Panc1 (cell line): ENCODE results near the gene ZNF30. TPM values are rescaled to one million over a fixed set of nuclear protein-coding genes. Genes with fewer than 3 reads are reported as not detected.
A peak's percentile ranks its signal among the peaks of the same experiment; 100 is the strongest.

Source experiments
- ATAC-seq: fragments of 200-7000 bp; cut with Tn5 transposase; 2 replicates; pipeline ENCODE4 v1.9.1; 2020; ENCODE audit warnings: mild to moderate bottlenecking, moderate library complexity
- Bru-seq: library from RNA; stranded (reverse); fragments of 400-500 nt; gene quantifications from one replicate; lab custom pipeline; 2021; lab: Mats Ljungman, UMichigan
- BruChase-seq, 2 experiments: library from RNA; stranded (reverse); fragments of 400-500 nt; gene quantifications; one replicate each; lab custom pipeline; 2021; lab: Mats Ljungman, UMichigan
- BruUV-seq: library from RNA; stranded (reverse); fragments of 400-500 nt; replicated peaks from 2 replicates; lab custom pipeline; 2021; lab: Mats Ljungman, UMichigan
- CTCF ChIA-PET: fragments of 300-600 bp; sonication (Branson Sonifier 250); formaldehyde crosslinking; loops from one replicate; lab custom pipeline; 2022; ENCODE audit warnings: antibody characterized with exemption; lab: Charles Lee
- POLR2A ChIA-PET: fragments of 300-600 bp; sonication (Branson Sonifier 250); formaldehyde crosslinking; loops from one replicate; lab custom pipeline; 2022; ENCODE audit warnings: antibody characterized with exemption; lab: Charles Lee
- DNase-seq: peaks from one replicate; pipeline ENCODE4 v3.0.0-alpha.2; 2010; ENCODE audit warnings: low read depth, low spot score
- H3K27ac ChIP-seq: 2 replicates; pipeline ENCODE4 v1.5.1; 2011; ENCODE audit warnings: mild to moderate bottlenecking, low read length, inconsistent platforms
- H3K27me3 ChIP-seq: fragments of 200-500 bp; sonication (Bioruptor generic); 2 replicates; pipeline ENCODE4 v1.6.0; 2014; ENCODE audit warnings: low read length, inconsistent platforms; ENCODE audit not compliant: control insufficient read depth, insufficient read depth
- H3K36me3 ChIP-seq: fragments of 200-500 bp; sonication (Bioruptor generic); 2 replicates; pipeline ENCODE4 v1.5.1; 2014; ENCODE audit warnings: inconsistent platforms, mild to moderate bottlenecking, low read length, moderate library complexity; ENCODE audit not compliant: control insufficient read depth, insufficient read depth
- H3K4me1 ChIP-seq: 2 replicates; pipeline ENCODE4 v1.5.1; 2011; ENCODE audit warnings: inconsistent platforms, mild to moderate bottlenecking, low read length, moderate library complexity; ENCODE audit not compliant: control insufficient read depth, insufficient read depth
- H3K4me3 ChIP-seq, 2 experiments: 2 replicates each; pipeline ENCODE4 v1.5.1; 2011 to 2012; ENCODE audit warnings: low read depth in 2 of 2, low read length in 2 of 2, mild to moderate bottlenecking in 2 of 2, inconsistent platforms in 1 of 2, moderate library complexity in 1 of 2
- H3K9me3 ChIP-seq: fragments of 200-500 bp; sonication (Bioruptor generic); 2 replicates; pipeline ENCODE4 v1.5.1; 2014; ENCODE audit warnings: low read depth, mild to moderate bottlenecking, inconsistent platforms, low read length, moderate library complexity; ENCODE audit not compliant: control insufficient read depth, insufficient read depth
- POLR2AphosphoS5 ChIP-seq: IDR thresholded peaks from 2 replicates; pipeline ENCODE4 v1.6.1; 2012; ENCODE audit warnings: mild to moderate bottlenecking, low read depth, low read length, moderate library complexity
- SIN3A ChIP-seq: IDR thresholded peaks from 2 replicates; pipeline ENCODE4 v1.6.1; 2012; ENCODE audit warnings: low read depth, mild to moderate bottlenecking, low read length, moderate library complexity, borderline replicate concordance; ENCODE audit not compliant: insufficient read depth
- TCF7L2 ChIP-seq: IDR thresholded peaks from 2 replicates; pipeline ENCODE4 v1.6.1; 2011; ENCODE audit warnings: mild to moderate bottlenecking, low read depth, low read length, inconsistent platforms
- in situ Hi-C: cut with HindIII; loops from 2 replicates; pipeline ENCODE4 v1.10.0; 2016; ENCODE audit warnings: low sequenced_read_pairs, low pct_unique_long_range_greater_than_20kb
- intact Hi-C: fragments of 100-400 bp; cut with micrococcal nuclease; formaldehyde crosslinking; loops from one replicate; pipeline ENCODE4 v1.10.0; 2022; ENCODE audit not compliant: unreplicated experiment
- long read RNA-seq: library from polyadenylated mRNA; unstranded; transcript quantifications from one replicate; pipeline ENCODE4 v2.0.0, GENCODE V29; 2021; ENCODE audit not compliant: unreplicated experiment
- polyA plus RNA-seq: library from polyadenylated mRNA; unstranded; fragments of >200 nt; gene quantifications from one replicate; pipeline ENCODE4 v1.2.1, GENCODE V29; 2012; ENCODE audit warnings: missing spikeins; ENCODE audit not compliant: insufficient read length
- total RNA-seq: library from RNA; stranded (reverse); gene quantifications from one replicate; pipeline ENCODE4 v1.2.1, GENCODE V29; 2021; ENCODE audit not compliant: unreplicated experiment
- TF ChIP-seq, protein P1 (sequence below), 2 experiments: IDR thresholded peaks; 2 replicates each; pipeline ENCODE4 v1.6.1; 2011 to 2012; ENCODE audit warnings: low read depth in 2 of 2, control low read depth in 1 of 2, low read length in 1 of 2, mild to moderate bottlenecking in 1 of 2, moderate library complexity in 1 of 2; ENCODE audit not compliant: insufficient read depth in 1 of 2
- TF ChIP-seq, protein P2 (sequence below): fragments of 450-650 bp; IDR thresholded peaks from 2 replicates; pipeline ENCODE4 v1.5.1; 2017; ENCODE audit warnings: mild to moderate bottlenecking

ZNF30 gene
- total RNA-seq (5.3 TPM), Bru-seq, nascent RNA (percentile 50 among the genes with signal in this experiment), BruChase-seq, experiment 1, labeled RNA remaining after a 2-hour chase (percentile 57 among the genes with signal in this experiment), BruChase-seq, experiment 2, labeled RNA remaining after a 6-hour chase (percentile 51 among the genes with signal in this experiment)
- 3.5 TPM for polyA plus RNA-seq
- long read RNA-seq, transcript ZNF30-204 (5 exons, 2,280 nt), result major isoform, 5 of 15 reads
- long read RNA-seq, partial matches to known transcripts, result 1 of 15 reads
- long read RNA-seq, other reads (novel, unspliced or antisense), result 6 of 15 reads

DNA sequence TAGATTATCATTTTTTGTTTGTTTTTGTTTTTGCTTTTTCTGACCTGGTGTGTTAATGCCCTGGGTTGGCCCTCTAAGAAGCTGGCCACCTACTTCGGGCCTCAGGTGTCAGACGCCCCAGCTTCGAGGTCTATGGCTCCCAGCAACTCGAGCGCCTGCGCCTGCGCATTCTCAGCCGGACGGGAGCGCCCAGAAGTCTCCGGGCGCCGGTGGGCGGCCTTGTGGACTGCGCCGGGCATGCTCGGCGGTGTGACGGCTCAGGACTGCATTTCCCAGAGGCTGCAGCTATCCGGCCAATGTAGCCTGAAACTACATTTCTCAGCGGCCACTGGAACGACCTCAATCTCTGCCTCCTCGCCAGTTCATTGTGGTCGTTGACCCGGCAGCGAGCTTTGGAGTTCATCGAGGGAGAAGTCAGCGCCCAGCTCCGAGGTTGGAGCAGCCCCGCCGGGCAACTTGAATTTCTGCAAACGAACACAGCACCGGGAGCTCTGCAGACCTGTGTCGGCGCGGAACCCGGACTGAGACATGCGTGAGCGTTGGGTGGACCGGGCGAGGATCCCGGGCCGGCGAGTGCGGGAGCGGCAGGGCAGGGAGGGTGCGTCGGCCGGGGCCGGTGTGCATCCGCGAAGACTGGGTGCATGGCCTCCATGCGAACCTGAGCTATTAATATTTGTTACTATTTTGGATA lies at the start of gene ZNF30:
Gene ZNF30, plus strand, starts transcription at position 219 of the 691 bp plus-strand sequence. CDS start 3,045 bp downstream, outside the sequence.
- H3K27me3 ChIP-seq, result peaks cover 8% of the 10 kb centered on the region; the same call in 1 of the 2 replicates
- peak; percentile 43 for DNase-seq
- ATAC-seq, result peak; percentile 100
- BruUV-seq, result no TSS peak
- in situ Hi-C loops (no loop called here), intact Hi-C loops (no loop called here)
- H3K9me3 ChIP-seq, result no peaks in the 10 kb centered on the region
- H3K27ac ChIP-seq, result peak within 1 kb of the TSS; percentile 88
- ChIA-PET POLR2A (interaction anchor here (0.6 to 1.2 kb wide), 3 partner anchors 16 to 440 kb away, joined by 3 to 7 read pairs (median 3); no protein-coding TSS in a partner anchor), CTCF (interaction anchor here (0.6 to 0.7 kb wide), 2 partner anchors 88 to 488 kb away, joined by 3 read pairs; no protein-coding TSS in a partner anchor)
- H3K4me1 ChIP-seq, result 0 out of 2 replicates have a peak, but pooled peaks cover 5% of the 10 kb centered on the region
- H3K4me3 ChIP-seq, result peak within 1 kb of the TSS; percentile 90 to 91
- H3K36me3 ChIP-seq, result no peaks in the 10 kb centered on the region
- peak; percentile 66 for TF ChIP-seq POLR2AphosphoS5
- TF ChIP-seq SIN3A, result peak; percentile 54; the same call in 1 of the 2 replicates
- no peak for TF ChIP-seq TCF7L2
- TF ChIP-seq, protein P1, sequence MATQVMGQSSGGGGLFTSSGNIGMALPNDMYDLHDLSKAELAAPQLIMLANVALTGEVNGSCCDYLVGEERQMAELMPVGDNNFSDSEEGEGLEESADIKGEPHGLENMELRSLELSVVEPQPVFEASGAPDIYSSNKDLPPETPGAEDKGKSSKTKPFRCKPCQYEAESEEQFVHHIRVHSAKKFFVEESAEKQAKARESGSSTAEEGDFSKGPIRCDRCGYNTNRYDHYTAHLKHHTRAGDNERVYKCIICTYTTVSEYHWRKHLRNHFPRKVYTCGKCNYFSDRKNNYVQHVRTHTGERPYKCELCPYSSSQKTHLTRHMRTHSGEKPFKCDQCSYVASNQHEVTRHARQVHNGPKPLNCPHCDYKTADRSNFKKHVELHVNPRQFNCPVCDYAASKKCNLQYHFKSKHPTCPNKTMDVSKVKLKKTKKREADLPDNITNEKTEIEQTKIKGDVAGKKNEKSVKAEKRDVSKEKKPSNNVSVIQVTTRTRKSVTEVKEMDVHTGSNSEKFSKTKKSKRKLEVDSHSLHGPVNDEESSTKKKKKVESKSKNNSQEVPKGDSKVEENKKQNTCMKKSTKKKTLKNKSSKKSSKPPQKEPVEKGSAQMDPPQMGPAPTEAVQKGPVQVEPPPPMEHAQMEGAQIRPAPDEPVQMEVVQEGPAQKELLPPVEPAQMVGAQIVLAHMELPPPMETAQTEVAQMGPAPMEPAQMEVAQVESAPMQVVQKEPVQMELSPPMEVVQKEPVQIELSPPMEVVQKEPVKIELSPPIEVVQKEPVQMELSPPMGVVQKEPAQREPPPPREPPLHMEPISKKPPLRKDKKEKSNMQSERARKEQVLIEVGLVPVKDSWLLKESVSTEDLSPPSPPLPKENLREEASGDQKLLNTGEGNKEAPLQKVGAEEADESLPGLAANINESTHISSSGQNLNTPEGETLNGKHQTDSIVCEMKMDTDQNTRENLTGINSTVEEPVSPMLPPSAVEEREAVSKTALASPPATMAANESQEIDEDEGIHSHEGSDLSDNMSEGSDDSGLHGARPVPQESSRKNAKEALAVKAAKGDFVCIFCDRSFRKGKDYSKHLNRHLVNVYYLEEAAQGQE (IDR thresholded peaks at IDR 0.05; ENCODE audit: insufficient read depth in 1 of 2, low read depth in 2 of 2, low read length in 1 of 2), result no peak
- TF ChIP-seq, protein P2, sequence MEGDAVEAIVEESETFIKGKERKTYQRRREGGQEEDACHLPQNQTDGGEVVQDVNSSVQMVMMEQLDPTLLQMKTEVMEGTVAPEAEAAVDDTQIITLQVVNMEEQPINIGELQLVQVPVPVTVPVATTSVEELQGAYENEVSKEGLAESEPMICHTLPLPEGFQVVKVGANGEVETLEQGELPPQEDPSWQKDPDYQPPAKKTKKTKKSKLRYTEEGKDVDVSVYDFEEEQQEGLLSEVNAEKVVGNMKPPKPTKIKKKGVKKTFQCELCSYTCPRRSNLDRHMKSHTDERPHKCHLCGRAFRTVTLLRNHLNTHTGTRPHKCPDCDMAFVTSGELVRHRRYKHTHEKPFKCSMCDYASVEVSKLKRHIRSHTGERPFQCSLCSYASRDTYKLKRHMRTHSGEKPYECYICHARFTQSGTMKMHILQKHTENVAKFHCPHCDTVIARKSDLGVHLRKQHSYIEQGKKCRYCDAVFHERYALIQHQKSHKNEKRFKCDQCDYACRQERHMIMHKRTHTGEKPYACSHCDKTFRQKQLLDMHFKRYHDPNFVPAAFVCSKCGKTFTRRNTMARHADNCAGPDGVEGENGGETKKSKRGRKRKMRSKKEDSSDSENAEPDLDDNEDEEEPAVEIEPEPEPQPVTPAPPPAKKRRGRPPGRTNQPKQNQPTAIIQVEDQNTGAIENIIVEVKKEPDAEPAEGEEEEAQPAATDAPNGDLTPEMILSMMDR, result no peak

DNA sequence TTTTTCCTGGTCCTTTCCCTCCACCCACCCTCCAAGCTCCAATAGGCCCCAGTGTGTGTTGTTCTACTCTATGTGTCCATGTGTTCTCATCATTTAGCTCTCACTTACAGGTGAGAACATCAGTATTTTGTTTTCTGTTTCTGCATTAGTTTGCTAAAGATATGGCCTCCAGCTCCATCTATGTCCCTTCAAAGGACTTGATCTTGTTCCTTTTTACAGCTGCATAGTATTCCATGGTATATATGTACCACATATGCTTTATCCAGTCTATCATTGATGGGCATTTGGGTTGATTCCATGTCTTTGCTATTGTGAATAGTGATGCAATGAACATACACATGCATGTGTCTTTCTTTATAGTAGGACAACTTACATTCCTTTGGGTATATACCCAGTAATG lies 47.1 kb upstream of the ZNF30 start:
- Histone ChIP-seq H3K27ac (no peak overlapping the region), H3K27me3 (no peaks in the 10 kb centered on the region), H3K36me3 (no peaks in the 10 kb centered on the region), H3K4me3 (no peak overlapping the region), H3K4me1 (no peaks in the 10 kb centered on the region), H3K9me3 (no peaks in the 10 kb centered on the region)
- no peak for ATAC-seq
- no peak for DNase-seq
- POLR2A ChIA-PET, result no interaction called here
- TF ChIP-seq POLR2AphosphoS5 (no peak), TCF7L2 (no peak), SIN3A (no peak)
- TF ChIP-seq, protein P1 (IDR thresholded peaks at IDR 0.05; ENCODE audit: insufficient read depth in 1 of 2, low read depth in 2 of 2, low read length in 1 of 2), result no peak
- TF ChIP-seq, protein P2, result no peak
- BruUV-seq, result no TSS peak
- in situ Hi-C loops (no loop called here), intact Hi-C loops (no loop called here)
- CTCF ChIA-PET, result no interaction called here
